Right lobe of liver (tissue), 6 donors: ENCODE results near the gene CPA2. TPM values are rescaled to one million over a fixed set of nuclear protein-coding genes. Genes with fewer than 3 reads are reported as not detected.

Source experiments
- ATAC-seq, 4 donors: fragments of 200-7000 bp; cut with Tn5 transposase; one replicate each; pipeline ENCODE4 v1.9.1; 2020; ENCODE audit warnings: mild to moderate bottlenecking in 4 of 4, moderate library complexity in 4 of 4
- DNase-seq, 3 donors: peaks; one replicate each; pipeline ENCODE4 v3.0.0-alpha.2; 2020
- H3K27ac ChIP-seq, 3 donors: fragments of 200-600 bp; one replicate each; pipeline ENCODE4 v1.8.0; 2022
- H3K27me3 ChIP-seq, 2 donors: fragments of 200-600 bp; one replicate each; pipeline ENCODE4 v1.8.0; 2022
- H3K36me3 ChIP-seq, 4 donors: fragments of 200-600 bp; sonication (generic) in 1 of 4; one replicate each; pipeline versions ENCODE4 v1.5.1 to v1.8.0; 2017 to 2022; ENCODE audit warnings: control low read depth in 1 of 4
- H3K4me1 ChIP-seq, 4 donors: fragments of 200-600 bp; sonication (generic) in 1 of 4; one replicate each; pipeline versions ENCODE4 v1.5.1 to v1.8.0; 2017 to 2022; ENCODE audit warnings: control low read depth in 1 of 4
- H3K4me3 ChIP-seq, 3 donors: fragments of 200-600 bp; one replicate each; pipeline ENCODE4 v1.8.0; 2022
- H3K9me3 ChIP-seq, 4 donors: fragments of 200-600 bp; sonication (generic) in 1 of 4; one replicate each; pipeline versions ENCODE4 v1.5.1 to v1.8.0; 2017 to 2022; ENCODE audit warnings: control low read depth in 1 of 4
- POLR2A ChIP-seq: fragments of 450-650 bp; IDR thresholded peaks from one replicate; pipeline ENCODE4 v1.6.1; 2017; ENCODE audit warnings: antibody characterized with exemption, mild to moderate bottlenecking
- WGBS: methylation state at CpG from one replicate; pipeline ENCODE4 v1.1.6; 2018; ENCODE audit warnings: low coverage, low lambda C conversion rate; ENCODE audit not compliant: insufficient coverage; ENCODE audit errors: missing lambda C conversion rate; 5-methylcytosine and 5-hydroxymethylcytosine counted together
- intact Hi-C, 2 donors: fragments of 100-400 bp; cut with DNase I; formaldehyde crosslinking; loops; one replicate each; pipeline versions ENCODE4 v1.11.2 to v1.14.1; 2022
- total RNA-seq, 6 experiments: library from RNA; depleted of rRNA in 2 of 6; stranded (reverse); fragments of >200 nt in 2 of 6; fragmentation: NEBNext Ultra II Directional in 3 of 6; extraction: Animal tissue kit (Norgen Biotek cat#: 25700) in 3 of 6; gene quantifications; one replicate each; pipeline versions ENCODE4 v1.1.0 to v1.2.4, GENCODE V29; 2016 to 2023
- TF ChIP-seq, protein P1 (sequence below), 4 donors: fragments of 200-600 bp in 3 of 4; fragments of 450-650 bp in 1 of 4; IDR thresholded peaks; one replicate each; pipeline versions ENCODE4 v1.5.1 to v1.8.0; 2016 to 2022; ENCODE audit warnings: antibody characterized with exemption in 4 of 4, mild to moderate bottlenecking in 2 of 4
- donor health status: DM: no; HTN: yes; CAD: no.
- donor health status: DM: no; HTN: no; CAD: no.
- donor health status: DM: no; HTN: no; CAD: no.
- donor health status: DM: no; HTN: yes; CAD: no.
- donor health status: DM: no; HTN: yes; CAD: no.

The CPA2 gene
- total RNA-seq, 6 experiments from 2014 or later = not detected

DNA sequence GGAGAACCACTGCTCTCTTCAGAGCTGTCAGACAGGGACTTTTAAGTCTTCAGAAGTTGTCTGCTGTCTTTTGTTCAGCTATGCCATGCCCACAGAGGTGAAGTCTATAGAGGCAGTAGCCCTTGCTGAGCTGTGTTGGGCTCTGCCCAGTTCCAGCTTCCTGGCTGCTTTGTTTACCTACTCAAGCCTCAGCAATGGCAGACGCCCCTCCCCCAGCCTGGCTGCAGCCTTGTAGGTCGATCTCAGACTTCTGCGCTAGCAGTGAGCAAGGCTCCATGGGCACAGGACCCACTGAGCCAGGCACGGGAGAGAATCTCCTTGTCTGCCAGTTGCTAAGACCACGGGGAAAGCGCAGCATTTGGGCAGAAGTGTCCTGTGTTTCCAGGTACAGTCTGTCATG is 12.1 kb upstream of the CPA2 start:
- ATAC-seq = no peak
- H3K9me3 ChIP-seq = peaks cover 0 to 10% (median 4%) of the 10 kb centered on the region in 4 donors
- no peak for DNase-seq
- H3K4me1 ChIP-seq = no peaks in the 10 kb centered on the region
- H3K27me3 ChIP-seq = no peaks in the 10 kb centered on the region
- intact Hi-C loops = no loop called here
- no peak for TF ChIP-seq POLR2A
- TF ChIP-seq, protein P1, sequence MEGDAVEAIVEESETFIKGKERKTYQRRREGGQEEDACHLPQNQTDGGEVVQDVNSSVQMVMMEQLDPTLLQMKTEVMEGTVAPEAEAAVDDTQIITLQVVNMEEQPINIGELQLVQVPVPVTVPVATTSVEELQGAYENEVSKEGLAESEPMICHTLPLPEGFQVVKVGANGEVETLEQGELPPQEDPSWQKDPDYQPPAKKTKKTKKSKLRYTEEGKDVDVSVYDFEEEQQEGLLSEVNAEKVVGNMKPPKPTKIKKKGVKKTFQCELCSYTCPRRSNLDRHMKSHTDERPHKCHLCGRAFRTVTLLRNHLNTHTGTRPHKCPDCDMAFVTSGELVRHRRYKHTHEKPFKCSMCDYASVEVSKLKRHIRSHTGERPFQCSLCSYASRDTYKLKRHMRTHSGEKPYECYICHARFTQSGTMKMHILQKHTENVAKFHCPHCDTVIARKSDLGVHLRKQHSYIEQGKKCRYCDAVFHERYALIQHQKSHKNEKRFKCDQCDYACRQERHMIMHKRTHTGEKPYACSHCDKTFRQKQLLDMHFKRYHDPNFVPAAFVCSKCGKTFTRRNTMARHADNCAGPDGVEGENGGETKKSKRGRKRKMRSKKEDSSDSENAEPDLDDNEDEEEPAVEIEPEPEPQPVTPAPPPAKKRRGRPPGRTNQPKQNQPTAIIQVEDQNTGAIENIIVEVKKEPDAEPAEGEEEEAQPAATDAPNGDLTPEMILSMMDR (IDR thresholded peaks at IDR 0.05) = no peak
- no peak overlapping the region for H3K27ac ChIP-seq
- no peaks in the 10 kb centered on the region for H3K36me3 ChIP-seq
- no CpG with 5 or more reads among the region's 6 CpGs for WGBS
- no peak overlapping the region for H3K4me3 ChIP-seq

DNA sequence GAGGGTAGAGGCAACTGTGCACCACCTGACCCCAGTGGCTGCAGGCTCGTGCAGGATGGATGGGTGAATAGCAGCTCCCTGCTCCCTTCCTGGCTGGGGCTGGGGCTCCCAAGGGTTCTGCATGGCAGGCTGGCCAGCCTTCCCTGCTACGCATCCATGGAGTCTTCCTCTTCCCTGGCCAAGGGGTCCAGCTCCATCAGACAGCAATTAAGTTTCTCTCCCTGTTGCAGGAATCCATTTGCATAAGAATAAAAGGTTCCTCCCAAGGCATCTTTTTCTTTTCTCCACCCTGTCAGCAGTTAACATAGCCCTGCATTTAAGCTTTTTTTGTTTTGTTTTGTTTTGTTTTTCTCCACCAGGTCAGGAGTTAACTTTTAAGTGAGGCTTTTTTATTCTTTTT is 10.0 kb upstream of the CPA2 start:
- intact Hi-C loops = no loop called here
- Histone ChIP-seq H3K27ac (no peak overlapping the region), H3K36me3 (no peaks in the 10 kb centered on the region), H3K27me3 (no peaks in the 10 kb centered on the region), H3K4me1 (no peaks in the 10 kb centered on the region), H3K4me3 (no peak overlapping the region), H3K9me3 (peaks cover 0 to 10% (median 4%) of the 10 kb centered on the region in 4 donors)
- WGBS = 42% methylated on average over 2 of the region's 2 CpGs
- DNase-seq (no peak), ATAC-seq (no peak)
- TF ChIP-seq, protein P1 (IDR thresholded peaks at IDR 0.05) = no peak
- no peak for TF ChIP-seq POLR2A

DNA sequence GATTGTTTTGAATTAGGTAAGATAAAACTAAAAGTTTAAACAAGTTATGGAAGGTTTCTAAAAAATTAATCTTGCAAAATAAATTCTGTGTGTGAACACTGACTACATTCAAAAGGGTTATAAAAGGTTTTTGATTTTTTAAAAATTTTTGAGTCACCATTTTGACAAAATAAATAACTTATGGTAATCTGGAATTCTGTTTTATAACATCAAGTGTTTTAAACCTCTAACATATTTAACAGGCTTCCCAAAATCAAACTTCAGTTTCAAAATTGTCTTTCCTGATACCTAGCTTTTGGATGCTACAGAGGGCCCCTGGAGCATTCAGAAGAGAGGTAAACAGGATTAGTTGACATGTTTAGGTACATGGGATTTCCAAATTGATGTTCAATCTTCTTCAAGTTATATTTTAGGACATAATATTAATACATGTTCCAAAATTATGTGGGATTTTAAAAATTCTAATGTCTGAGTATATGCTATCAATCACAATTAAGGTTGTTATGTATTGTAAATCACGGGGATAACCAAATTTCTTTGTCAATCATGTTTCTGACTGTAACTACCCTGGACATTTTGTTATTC is 8.1 kb upstream of the CPA2 start:
- 32% methylated on average over 1 of the region's 1 CpG for WGBS
- H3K27me3 ChIP-seq = no peaks in the 10 kb centered on the region
- peaks cover 0 to 10% (median 4%) of the 10 kb centered on the region in 4 donors for H3K9me3 ChIP-seq
- H3K36me3 ChIP-seq = no peaks in the 10 kb centered on the region
- intact Hi-C loops = no loop called here
- no peak for ATAC-seq
- no peak for DNase-seq
- no peak overlapping the region for H3K27ac ChIP-seq
- TF ChIP-seq POLR2A = no peak
- TF ChIP-seq, protein P1 (IDR thresholded peaks at IDR 0.05) = no peak
- no peaks in the 10 kb centered on the region for H3K4me1 ChIP-seq
- no peak overlapping the region for H3K4me3 ChIP-seq

DNA sequence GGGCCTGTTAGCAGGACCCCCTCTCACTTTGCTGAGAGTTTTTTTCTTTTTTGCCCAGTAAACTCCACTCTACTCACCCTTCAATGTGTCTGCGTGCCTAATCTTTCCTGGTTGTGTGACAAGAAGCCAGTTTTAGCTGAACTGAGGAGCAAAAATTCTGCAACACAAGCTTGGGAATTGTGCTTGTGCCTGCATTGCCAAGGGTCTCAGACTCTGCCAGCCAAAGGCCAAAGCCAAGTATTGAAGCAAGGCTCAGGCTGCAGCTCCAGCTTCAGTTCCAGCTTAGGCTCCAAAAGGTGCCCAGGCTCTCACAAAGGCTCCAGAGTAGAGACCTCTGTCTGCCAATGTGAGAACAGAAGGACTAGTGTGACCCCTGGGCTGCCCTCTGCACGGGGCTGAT is 4.2 kb upstream of the CPA2 start:
- no peak overlapping the region for H3K4me3 ChIP-seq
- H3K36me3 ChIP-seq = no peaks in the 10 kb centered on the region

More for the DNA sequence above, 4.2 kb upstream of the CPA2 start:
- Histone ChIP-seq H3K27me3 (no peaks in the 10 kb centered on the region), H3K9me3 (peaks cover 0 to 10% (median 4%) of the 10 kb centered on the region in 4 donors), H3K27ac (no peak overlapping the region), H3K4me1 (no peaks in the 10 kb centered on the region)
- no peak for DNase-seq
- intact Hi-C loops = no loop called here
- TF ChIP-seq, protein P1 (IDR thresholded peaks at IDR 0.05) = no peak
- no peak for TF ChIP-seq POLR2A
- 57% methylated on average over 2 of the region's 2 CpGs for WGBS
- ATAC-seq = no peak
